H9 (cell line): ENCODE results near the gene EBNA1BP2. TPM values are rescaled to one million over a fixed set of nuclear protein-coding genes. Genes with fewer than 3 reads are reported as not detected.

Source experiments
- DNase-seq: peaks from one replicate; pipeline ENCODE4 v3.0.0-alpha.2; 2017
- H2AFZ ChIP-seq: one replicate; pipeline ENCODE4 v1.6.1; 2013; ENCODE audit warnings: mild to moderate bottlenecking, low read length, control low read depth, moderate library complexity
- H2AK5ac ChIP-seq: 2 replicates; pipeline ENCODE4 v1.6.1; 2013; ENCODE audit warnings: low read length, control low read depth, mixed read lengths; ENCODE audit not compliant: insufficient read length
- H2BK120ac ChIP-seq: one replicate; pipeline ENCODE4 v1.6.1; 2013; ENCODE audit warnings: low read depth, mild to moderate bottlenecking, low read length, control low read depth, inconsistent platforms; ENCODE audit not compliant: poor library complexity, severe bottlenecking
- H2BK12ac ChIP-seq: 2 replicates; pipeline ENCODE4 v1.6.1; 2013; ENCODE audit warnings: low read length, control low read depth, mixed read lengths, low read depth; ENCODE audit not compliant: insufficient read length
- H2BK15ac ChIP-seq: 2 replicates; pipeline ENCODE4 v1.6.1; 2013; ENCODE audit warnings: low read depth, low read length, control low read depth
- H2BK20ac ChIP-seq: one replicate; pipeline ENCODE4 v1.6.1; 2013; ENCODE audit warnings: low read depth, mild to moderate bottlenecking, low read length, control low read depth, inconsistent platforms; ENCODE audit not compliant: poor library complexity, severe bottlenecking
- H2BK5ac ChIP-seq: 2 replicates; pipeline ENCODE4 v1.6.1; 2013; ENCODE audit warnings: low read length, control low read depth, mixed read lengths; ENCODE audit not compliant: insufficient read length
- H3K14ac ChIP-seq: 2 replicates; pipeline ENCODE4 v1.6.1; 2013; ENCODE audit warnings: low read length, control low read depth; ENCODE audit not compliant: insufficient read depth
- H3K18ac ChIP-seq: 2 replicates; pipeline ENCODE4 v1.6.1; 2013; ENCODE audit warnings: low read depth, mild to moderate bottlenecking, mixed read lengths, low read length, control low read depth; ENCODE audit not compliant: insufficient read length
- H3K23ac ChIP-seq: 2 replicates; pipeline ENCODE4 v1.6.1; 2013; ENCODE audit warnings: low read length, control low read depth, mixed read lengths, low read depth; ENCODE audit not compliant: insufficient read length
- H3K23me2 ChIP-seq: 2 replicates; pipeline ENCODE4 v1.6.1; 2013; ENCODE audit warnings: low read depth, mild to moderate bottlenecking, mixed read lengths, low read length, control low read depth; ENCODE audit not compliant: insufficient read length, poor library complexity, severe bottlenecking
- H3K27ac ChIP-seq: 2 replicates; pipeline ENCODE4 v1.5.1; 2013; ENCODE audit warnings: low read length, control low read depth, mixed read lengths, low read depth; ENCODE audit not compliant: insufficient read length
- H3K27me3 ChIP-seq: 2 replicates; pipeline ENCODE4 v1.6.1; 2013; ENCODE audit warnings: low read length, control low read depth, inconsistent platforms; ENCODE audit not compliant: insufficient read depth
- H3K4ac ChIP-seq: 2 replicates; pipeline ENCODE4 v1.6.1; 2013; ENCODE audit warnings: low read depth, mild to moderate bottlenecking, control low read depth, inconsistent platforms, low read length, moderate library complexity
- H3K4me1 ChIP-seq: 2 replicates; pipeline ENCODE4 v1.6.1; 2013; ENCODE audit warnings: low read length, control low read depth, inconsistent platforms; ENCODE audit not compliant: insufficient read depth
- H3K4me2 ChIP-seq: 2 replicates; pipeline ENCODE4 v1.6.1; 2013; ENCODE audit warnings: low read length, control low read depth, mixed read lengths; ENCODE audit not compliant: insufficient read length, insufficient read depth
- H3K56ac ChIP-seq: 2 replicates; pipeline ENCODE4 v1.6.1; 2013; ENCODE audit warnings: low read depth, mild to moderate bottlenecking, mixed read lengths, low read length, control low read depth; ENCODE audit not compliant: insufficient read length
- H3K79me1 ChIP-seq: 2 replicates; pipeline ENCODE4 v1.6.1; 2013; ENCODE audit warnings: low read depth, mild to moderate bottlenecking, moderate library complexity, low read length, control low read depth, inconsistent platforms; ENCODE audit not compliant: insufficient read depth, poor library complexity, severe bottlenecking
- H3K79me2 ChIP-seq: 2 replicates; pipeline ENCODE4 v1.6.1; 2013; ENCODE audit warnings: low read length, control low read depth, inconsistent platforms; ENCODE audit not compliant: insufficient read depth
- H3K9ac ChIP-seq: 2 replicates; pipeline ENCODE4 v1.6.1; 2013; ENCODE audit warnings: low read length, control low read depth, mixed read lengths; ENCODE audit not compliant: insufficient read length; ENCODE audit errors: extremely low read depth
- H3K9me3 ChIP-seq: one replicate; pipeline ENCODE4 v1.6.1; 2013; ENCODE audit warnings: low read depth, low read length, inconsistent platforms; ENCODE audit not compliant: control insufficient read depth
- H3T11ph ChIP-seq: one replicate; pipeline ENCODE4 v1.6.1; 2013; ENCODE audit warnings: mild to moderate bottlenecking, low read length, control low read depth, inconsistent platforms
- H4K20me1 ChIP-seq: one replicate; pipeline ENCODE4 v1.6.1; 2013; ENCODE audit not compliant: control insufficient read depth, insufficient read length, insufficient read depth
- H4K5ac ChIP-seq: 2 replicates; pipeline ENCODE4 v1.6.1; 2013; ENCODE audit warnings: low read depth, mild to moderate bottlenecking, mixed read lengths, low read length, control low read depth; ENCODE audit not compliant: insufficient read length
- H4K8ac ChIP-seq: replicated peaks from 2 replicates; pipeline ENCODE4 v1.6.1; 2013; ENCODE audit warnings: low read length, control low read depth, mixed read lengths, low read depth; ENCODE audit not compliant: insufficient read length
- H4K91ac ChIP-seq: 2 replicates; pipeline ENCODE4 v1.6.1; 2013; ENCODE audit warnings: low read depth, mild to moderate bottlenecking, moderate library complexity, mixed read lengths, low read length, control low read depth; ENCODE audit not compliant: insufficient read length
- H3K27ac Mint-ChIP-seq, 3 experiments: 2 replicates in 2 of 3; 3 replicates in 1 of 3; pipeline ENCODE4 v1.8.0; 2020 to 2021; ENCODE audit warnings: mixed read lengths in 3 of 3, mild to moderate bottlenecking in 1 of 3, moderate library complexity in 1 of 3
- H3K27me3 Mint-ChIP-seq: 2 replicates; pipeline ENCODE4 v1.8.0; 2021; ENCODE audit warnings: low read depth, mild to moderate bottlenecking, moderate library complexity, mixed read lengths
- H3K36me3 Mint-ChIP-seq, 3 experiments: 2 replicates in 2 of 3; 3 replicates in 1 of 3; pipeline ENCODE4 v1.8.0; 2020 to 2021; ENCODE audit warnings: low read depth in 3 of 3, mixed read lengths in 3 of 3; ENCODE audit not compliant: insufficient read depth in 1 of 3
- H3K4me1 Mint-ChIP-seq, 2 experiments: 2 replicates each; pipeline ENCODE4 v1.8.0; 2020; ENCODE audit warnings: mixed read lengths in 2 of 2
- H3K4me3 Mint-ChIP-seq, 2 experiments: 2 replicates in 1 of 2; 3 replicates in 1 of 2; pipeline ENCODE4 v1.8.0; 2020 to 2021; ENCODE audit warnings: mild to moderate bottlenecking in 2 of 2, mixed read lengths in 2 of 2, moderate library complexity in 1 of 2
- H3K9me3 Mint-ChIP-seq, 2 experiments: 2 replicates in 1 of 2; 3 replicates in 1 of 2; pipeline ENCODE4 v1.8.0; 2020; ENCODE audit warnings: mild to moderate bottlenecking in 2 of 2, mixed read lengths in 2 of 2, moderate library complexity in 1 of 2
- CTCF ChIP-seq: fragments of 200-600 bp; sonication (generic); conservative IDR thresholded peaks from 3 replicates; pipeline ENCODE4 v1.8.0; 2021; ENCODE audit warnings: antibody characterized with exemption, mild to moderate bottlenecking
- WGBS: extraction: QIAGEN DNeasy Blood & Tissue Kit; methylation state at CpG from one replicate; pipeline ENCODE4 v1.1.7; 2013; ENCODE audit warnings: missing lambda C conversion rate, low lambda C conversion rate, mixed read lengths; ENCODE audit not compliant: insufficient read length; ENCODE audit errors: extremely low coverage; 5-methylcytosine and 5-hydroxymethylcytosine counted together
- total RNA-seq: library from RNA; stranded (reverse); gene quantifications from 2 replicates; pipeline ENCODE4 v1.2.1, GENCODE V29; 2021

The EBNA1BP2 gene
- total RNA-seq, 1 experiment from 2014 or later = 84.7 TPM

- Histone ChIP-seq H3K14ac (no peak overlapping the region), H2BK5ac (no peak overlapping the region), H3T11ph (no peak overlapping the region), H3K23me2 (no peaks in the 10 kb centered on the region), H3K4ac (no peak overlapping the region), H4K8ac (no peak overlapping the region), H4K20me1 (no peaks in the 10 kb centered on the region), H2AK5ac (no peak overlapping the region), H3K79me1 (peaks cover 5% of the 10 kb centered on the region), H3K9me3 (peaks cover 14% of the 10 kb centered on the region), H3K56ac (no peak overlapping the region), H3K18ac (no peak overlapping the region), H4K5ac (no peak overlapping the region), H3K4me1 (no peaks in the 10 kb centered on the region), H2BK120ac (no peak overlapping the region), H3K23ac (no peak overlapping the region), H2BK12ac (no peak overlapping the region), H3K9ac (no peak overlapping the region), H2BK15ac (no peak overlapping the region), H3K79me2 (no peaks in the 10 kb centered on the region; the same call in 1 of the 2 replicates), H2BK20ac (no peak overlapping the region), H2AFZ (no peak overlapping the region), H4K91ac (no peak overlapping the region), H3K27me3 (no peaks in the 10 kb centered on the region), H3K27ac (no peak overlapping the region), H3K4me2 (no peak overlapping the region)
- H3K27me3 Mint-ChIP-seq = no peaks in the 10 kb centered on the region
- peaks cover 6 to 13% of the 10 kb centered on the region in 2 experiments; a peak in 3 of 4 replicates for H3K4me1 Mint-ChIP-seq
- no CpG with 5 or more reads among the region's 1 CpG for WGBS
- no peak for DNase-seq
- no peak overlapping the region; a peak in 1 of 5 replicates for H3K4me3 Mint-ChIP-seq
- H3K9me3 Mint-ChIP-seq = peaks cover 30 to 32% of the 10 kb centered on the region in 2 experiments
- peaks cover 41 to 72% (median 62%) of the 10 kb centered on the region in 3 experiments for H3K36me3 Mint-ChIP-seq
- TF ChIP-seq CTCF = no peak
- no peak overlapping the region for H3K27ac Mint-ChIP-seq
Observed at GRCh38 chr1:43134068-43134467, 38.0 kb downstream of the EBNA1BP2 start.
